ENCODE results near the gene SYT12.
"Not testable (repeated sequence)": the region's sequence is repeated elsewhere in the genome, so short reads cannot be mapped to it uniquely, and the experiment has no call there.

SYT12 gene

DNA sequence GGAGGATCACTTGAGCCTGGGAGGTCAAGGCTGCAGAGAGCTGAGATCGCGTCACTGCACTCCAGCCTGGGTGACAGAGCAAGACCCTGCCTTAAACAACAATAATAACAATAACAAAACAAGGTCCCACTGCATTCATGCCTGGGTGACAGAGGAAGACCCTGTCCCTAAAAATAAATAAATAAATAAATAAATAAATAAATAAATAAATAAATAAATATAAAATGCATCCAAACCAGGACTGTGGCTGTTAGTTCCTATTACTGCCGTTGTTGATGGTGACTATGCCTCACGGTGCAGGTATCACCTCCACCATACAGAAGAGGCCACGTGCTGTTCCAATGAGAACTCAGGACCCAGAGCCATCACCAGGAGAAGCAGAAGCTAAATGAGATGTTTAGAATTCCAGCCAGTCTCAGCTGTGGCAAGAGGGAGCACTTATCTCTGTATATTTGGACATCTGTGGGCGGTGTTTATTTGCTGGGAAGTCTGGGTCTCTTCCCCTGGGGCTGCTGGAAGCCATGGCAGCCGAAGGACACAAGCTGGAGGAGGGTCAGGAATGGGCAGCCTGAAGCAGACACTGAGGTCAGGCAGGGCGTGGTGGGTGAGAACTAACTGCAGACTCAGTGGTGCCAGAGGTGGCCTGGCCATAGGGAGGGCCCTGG, 26.2 kb upstream of the SYT12 start:
- no peak for DNase-seq (ENCODE audit: low read depth in 2 of 2)

DNA sequence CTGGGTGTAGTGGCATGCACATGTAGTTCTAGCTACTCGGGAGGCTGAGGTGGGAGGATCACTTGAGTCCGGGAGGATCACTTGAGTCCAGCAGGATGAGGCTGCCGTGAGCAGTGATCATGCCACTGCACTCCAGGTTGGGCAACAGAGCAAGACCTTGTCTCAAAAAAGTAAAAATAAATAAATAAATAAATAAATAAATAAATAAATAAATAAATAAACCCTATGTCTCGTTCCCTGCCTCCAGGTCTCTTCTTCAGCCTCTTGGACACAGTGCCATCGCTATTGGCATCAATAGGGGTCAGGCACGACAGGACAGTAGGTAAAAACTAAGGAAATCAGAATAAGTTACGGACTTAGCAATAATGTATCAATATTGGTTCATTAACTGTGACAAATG, 23.4 kb upstream of the SYT12 start:
- DNase-seq (ENCODE audit: low read depth in 2 of 2) = no peak

DNA sequence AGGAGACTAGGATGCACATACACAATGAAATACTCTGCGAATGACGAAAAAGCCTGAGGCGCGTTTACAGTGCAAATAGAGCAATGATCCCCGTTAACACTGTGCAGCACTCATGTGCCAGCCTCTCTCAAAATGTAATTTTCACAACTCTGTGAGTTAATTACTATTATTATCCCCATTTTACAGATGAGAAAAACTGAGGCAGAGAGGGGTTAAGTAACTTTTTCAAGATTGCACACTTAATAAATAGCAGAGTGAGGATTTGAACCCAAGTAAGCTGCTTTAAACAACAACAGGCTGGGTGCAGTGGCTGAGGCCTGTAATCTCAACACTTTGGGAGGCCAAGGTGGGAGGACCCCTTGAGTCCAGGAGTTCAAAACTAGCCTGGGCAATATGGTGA, 21.6 kb upstream of the SYT12 start:
- DNase-seq (ENCODE audit: low read depth in 2 of 2) = no peak

- no peak for DNase-seq (ENCODE audit: low read depth in 2 of 2)
Measured at GRCh38 chr11:67002297-67002913, 20.5 kb upstream of the SYT12 start.

- DNase-seq (ENCODE audit: low read depth in 2 of 2) = no peak
Measured at GRCh38 chr11:67002921-67003411, 20.0 kb upstream of the SYT12 start.

GRCh38 chr11:67005200-67005599, 17.7 kb upstream of the SYT12 start:
- not testable (repeated sequence) for DNase-seq (ENCODE audit: low read depth in 2 of 2)

GRCh38 chr11:67006029-67006884, 16.7 kb upstream of the SYT12 start:
- DNase-seq (ENCODE audit: low read depth in 2 of 2) = no peak

GRCh38 chr11:67007126-67007525, 15.8 kb upstream of the SYT12 start:
- no peak for DNase-seq (ENCODE audit: low read depth in 2 of 2)

DNA sequence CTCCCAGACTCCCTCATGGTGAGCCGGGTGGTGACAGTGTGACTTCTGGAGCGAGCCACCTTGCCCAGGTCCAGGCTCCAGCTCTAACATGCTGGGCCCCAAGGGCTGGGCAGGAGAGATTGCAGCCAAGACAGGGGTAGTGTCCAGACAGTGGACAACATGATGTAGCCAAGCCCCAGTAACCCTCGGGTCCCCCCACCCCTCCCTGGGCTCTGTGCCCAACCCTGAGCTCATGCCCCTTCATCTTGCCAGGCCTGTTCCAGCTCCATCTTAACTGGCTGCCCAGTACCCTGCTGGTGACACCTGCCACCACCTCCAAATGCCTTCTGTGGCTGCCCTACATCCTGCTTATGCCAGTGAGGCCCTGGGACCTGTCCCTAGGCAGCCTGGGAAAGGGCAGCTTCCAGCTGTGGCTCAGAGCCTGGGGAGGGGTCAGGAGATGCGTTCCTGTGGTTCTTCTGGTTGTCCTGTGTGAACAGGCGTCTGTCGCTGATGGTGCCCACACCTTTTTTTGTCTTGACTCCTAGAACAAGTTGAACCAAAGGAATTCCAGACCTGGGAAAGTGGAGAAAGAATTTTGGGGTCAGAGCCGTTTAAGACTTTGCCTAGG, 12.5 kb upstream of the SYT12 start:
- DNase-seq (ENCODE audit: low read depth in 2 of 2) = no peak

- DNase-seq (ENCODE audit: low read depth in 2 of 2) = no peak
Measured at GRCh38 chr11:67013511-67014045, 9.4 kb upstream of the SYT12 start.

DNA sequence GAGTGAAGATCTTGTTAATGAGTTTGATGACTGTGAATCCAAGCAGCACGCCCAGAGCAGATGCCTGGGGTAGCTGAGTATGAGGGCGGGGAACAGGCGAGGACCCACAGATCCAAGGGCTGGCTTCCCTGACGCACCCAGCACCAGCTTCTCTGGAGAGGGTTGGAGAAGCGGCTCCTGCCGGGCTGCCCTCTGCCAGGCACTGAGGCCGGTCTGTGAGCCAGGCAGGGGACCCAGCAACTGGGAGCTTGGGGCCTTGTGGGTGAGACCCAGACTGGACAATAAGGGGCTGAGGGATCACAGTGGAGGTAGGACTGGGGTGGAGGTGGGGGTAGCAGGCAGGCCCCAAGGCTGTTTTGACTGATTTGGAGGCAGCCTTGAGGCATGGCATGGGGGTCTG, 8.6 kb upstream of the SYT12 start:
- no peak for DNase-seq (ENCODE audit: low read depth in 2 of 2)

DNA sequence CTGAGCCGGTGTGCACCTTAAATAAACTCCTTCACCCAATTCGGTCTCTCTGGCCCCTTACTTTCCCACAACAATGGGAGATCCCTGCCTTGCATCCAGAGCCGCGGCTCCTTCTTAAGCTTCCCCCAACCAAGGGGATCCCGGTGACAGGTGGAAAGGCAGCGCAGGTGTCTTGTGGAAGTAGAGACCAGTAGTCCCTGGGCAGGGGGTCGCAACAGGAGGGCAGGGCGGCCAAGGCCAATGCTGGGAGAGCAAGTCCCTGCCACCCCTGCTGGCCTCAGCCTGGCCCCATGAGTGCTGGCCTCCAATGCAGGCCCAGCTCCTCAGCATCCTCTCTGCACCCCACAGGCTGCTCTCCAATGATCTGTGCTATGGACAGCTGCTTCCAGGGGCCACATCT, 7.9 kb upstream of the SYT12 start:
- no peak for DNase-seq (ENCODE audit: low read depth in 2 of 2)

GRCh38 chr11:67016550-67016949, 6.4 kb upstream of the SYT12 start:
- DNase-seq (ENCODE audit: low read depth in 2 of 2) = no peak

DNA sequence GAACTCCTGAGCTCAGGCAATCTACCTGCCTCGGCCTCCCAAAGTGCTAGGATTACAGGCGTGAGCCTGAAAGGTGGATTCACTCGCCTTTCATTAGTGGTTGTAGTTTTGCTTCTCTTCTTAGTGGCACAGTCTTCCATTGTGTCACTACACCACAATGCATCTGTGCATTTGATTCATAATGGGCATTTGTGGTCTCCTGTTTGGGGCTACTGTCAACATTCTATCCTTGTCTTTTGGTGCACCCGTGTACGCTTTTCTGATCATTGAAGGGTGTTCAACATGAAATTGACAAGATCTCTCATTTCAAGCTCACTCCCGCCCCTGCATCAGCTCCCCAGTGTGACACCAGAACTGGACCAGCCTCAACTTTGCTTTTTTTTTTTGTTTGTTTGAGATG, 2.0 kb upstream of the SYT12 start:
- no peak for DNase-seq (ENCODE audit: low read depth in 2 of 2)

GRCh38 chr11:67022341-67022933, 497 bp upstream of the SYT12 start:
- DNase-seq (ENCODE audit: low read depth in 2 of 2) = no peak

DNA sequence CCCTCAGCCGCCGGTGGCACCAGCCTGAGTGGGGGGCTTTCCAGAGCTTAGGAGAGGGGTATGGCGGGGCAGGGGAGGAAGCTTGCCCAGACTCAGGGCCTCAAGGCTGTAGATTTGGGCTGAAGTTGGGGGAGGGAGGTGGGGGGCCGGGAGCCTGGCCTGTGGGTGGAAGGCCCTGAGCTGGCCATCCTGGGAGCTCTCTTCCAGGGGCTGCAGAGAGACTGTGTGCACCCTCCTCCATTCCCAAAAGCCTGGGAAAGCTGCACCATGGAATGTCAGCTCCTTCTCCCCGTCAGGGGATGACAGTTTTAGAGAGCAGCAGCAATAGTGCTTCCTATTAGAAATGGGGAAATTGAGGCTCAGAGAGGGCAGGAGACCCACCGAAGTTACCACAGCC, 1.0 kb downstream of the SYT12 start:
- DNase-seq (ENCODE audit: low read depth in 2 of 2) = no peak

DNA sequence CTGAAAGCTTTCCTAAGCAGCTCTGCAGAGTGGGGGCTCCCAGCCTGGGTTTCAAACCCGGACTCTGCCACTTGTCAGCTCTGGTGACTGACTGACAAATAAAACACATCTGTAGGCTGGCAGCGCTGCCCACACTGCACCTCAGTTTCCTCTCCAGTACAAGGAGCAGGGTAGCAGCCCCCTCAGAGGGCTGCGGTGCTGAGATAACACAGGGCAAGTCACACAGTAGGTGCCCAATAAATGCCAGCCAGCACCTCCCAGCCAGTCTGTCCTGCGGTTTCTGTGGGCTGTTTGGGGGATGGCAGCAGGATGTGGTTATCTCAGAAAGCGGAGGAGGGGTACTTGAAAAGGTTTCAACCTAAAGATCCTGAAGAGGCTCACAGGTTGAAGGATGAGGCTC, 1.5 kb downstream of the SYT12 start:
- no peak for DNase-seq (ENCODE audit: low read depth in 2 of 2)

DNA sequence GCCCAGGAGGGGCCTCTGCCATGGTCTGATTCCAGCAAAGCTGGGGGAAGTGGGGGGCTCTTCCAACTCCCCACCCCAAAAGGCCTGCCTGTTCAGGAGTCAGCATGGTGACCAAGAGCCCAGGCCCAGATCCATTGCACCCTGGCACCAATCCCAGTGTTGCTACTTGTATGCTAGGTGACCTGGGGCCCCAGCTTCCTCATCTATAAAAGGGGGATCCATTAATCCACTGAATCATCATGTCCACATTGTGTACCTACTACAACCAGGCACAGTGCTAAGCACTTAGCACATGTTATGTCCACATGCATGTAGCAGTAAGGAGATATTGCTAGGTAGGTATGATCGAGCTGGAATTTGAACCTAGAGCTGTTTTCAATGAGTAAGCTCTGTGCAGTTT, 2.0 kb downstream of the SYT12 start:
- DNase-seq (ENCODE audit: low read depth in 2 of 2) = no peak

DNA sequence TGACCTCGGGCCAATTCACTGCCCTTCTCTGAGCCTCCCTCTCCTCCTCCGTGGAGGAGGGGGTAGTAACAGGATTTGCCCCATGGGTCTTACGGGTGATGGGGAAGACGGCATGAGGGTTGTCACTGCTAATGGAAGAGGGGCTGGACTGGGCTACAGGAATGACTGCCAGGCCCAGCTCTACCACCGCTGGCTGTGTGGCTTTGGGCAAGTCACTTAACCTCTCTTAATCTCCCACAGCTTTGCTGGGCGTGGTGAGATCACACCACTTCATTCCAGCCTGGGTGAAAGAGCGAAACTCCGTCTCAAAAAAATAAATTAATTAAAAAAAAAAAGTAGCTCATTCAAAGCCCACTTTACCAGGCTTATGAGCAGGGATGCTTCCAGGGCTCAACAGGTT, 2.8 kb downstream of the SYT12 start:
- no peak for DNase-seq (ENCODE audit: low read depth in 2 of 2)

DNA sequence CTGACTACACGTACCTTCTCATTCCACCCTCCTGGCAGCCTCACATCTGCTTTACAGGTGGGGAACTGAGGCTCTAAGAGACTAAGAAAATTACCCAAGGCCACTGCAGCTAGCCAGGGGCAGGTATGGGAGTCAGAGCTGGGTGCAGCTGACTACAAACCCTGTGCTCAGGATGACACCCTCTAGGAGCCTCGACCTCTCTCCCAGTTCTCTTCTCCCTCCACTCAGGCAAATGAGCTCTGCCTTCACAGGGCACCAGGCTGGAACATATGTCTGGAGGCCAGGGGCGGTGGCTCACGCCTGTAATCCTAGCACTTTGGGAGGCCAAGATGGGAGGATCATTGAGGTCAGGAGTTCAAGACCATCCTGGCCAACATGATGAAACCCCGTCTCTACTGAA, 4.0 kb downstream of the SYT12 start:
- no peak for DNase-seq (ENCODE audit: low read depth in 2 of 2)

- DNase-seq (ENCODE audit: low read depth in 2 of 2) = no peak
Measured at GRCh38 chr11:67027483-67027930, 4.6 kb downstream of the SYT12 start.

All from fibroblast of skin of left biceps (primary cell).